H1 (cell line): ENCODE measurements around the gene GLYR1. TPM values are rescaled to one million over a fixed set of nuclear protein-coding genes. Genes with fewer than 3 reads are reported as not detected.

ENCODE experiments used
- EZH2 ChIP-seq: fragments of 200-600 bp; sonication (generic); IDR thresholded peaks from 2 replicates; pipeline ENCODE4 v1.7.1; 2012; ENCODE audit warnings: low read depth, mild to moderate bottlenecking, moderate library complexity, low read length, inconsistent platforms; ENCODE audit not compliant: severe bottlenecking
- JUN ChIP-seq: IDR thresholded peaks from 2 replicates; pipeline ENCODE4 v1.6.1; 2011; ENCODE audit warnings: low read depth, mild to moderate bottlenecking, improper control_type of control experiment, low read length
- JUND ChIP-seq: IDR thresholded peaks from 2 replicates; pipeline ENCODE4 v1.6.1; 2011; ENCODE audit warnings: mild to moderate bottlenecking, improper control_type of control experiment, low read length
- NANOG ChIP-seq: IDR thresholded peaks from 2 replicates; pipeline ENCODE4 v1.6.1; 2011; ENCODE audit warnings: low read length, low read depth, mild to moderate bottlenecking, inconsistent platforms; ENCODE audit not compliant: insufficient read depth, poor library complexity, severe bottlenecking
- SAP30 ChIP-seq: fragments of 300-600 bp; sonication (generic); IDR thresholded peaks from 2 replicates; pipeline ENCODE4 v1.7.1; 2012; ENCODE audit warnings: low read length, moderate library complexity, mild to moderate bottlenecking, inconsistent platforms; ENCODE audit not compliant: insufficient read depth, insufficient replicate concordance
- TBP ChIP-seq: IDR thresholded peaks from 2 replicates; pipeline ENCODE4 v1.6.1; 2011; ENCODE audit warnings: low read depth, low read length, improper control_type of control experiment
- polyA plus RNA-seq, 7 experiments: library from polyadenylated mRNA; depleted of rRNA in 3 of 7; stranded (reverse) in 5 of 7; unstranded in 2 of 7; fragments of >200 nt in 5 of 7; fragments of 200-250 nt in 2 of 7; gene quantifications; 1 replicate in 5 of 7; 2 replicates in 1 of 7; 4 replicates in 1 of 7; pipeline versions ENCODE4 v1.2.1 to v1.2.3, GENCODE V29; 2011 to 2013; ENCODE audit warnings: missing spikeins in 2 of 7, mixed read lengths in 2 of 7
- total RNA-seq: library from RNA; stranded (reverse); fragmentation: NEBNext Ultra II Directional; extraction: Animal tissue kit (Norgen Biotek cat#: 25700); gene quantifications from 2 replicates; pipeline ENCODE4 v1.2.1, GENCODE V29; 2021

Gene GLYR1
- total and polyA plus RNA-seq, 2 of the 8 experiments (the other 6 are each of a cell fraction or from before 2014, with no cell fraction given): 50.2 to 115 TPM

DNA sequence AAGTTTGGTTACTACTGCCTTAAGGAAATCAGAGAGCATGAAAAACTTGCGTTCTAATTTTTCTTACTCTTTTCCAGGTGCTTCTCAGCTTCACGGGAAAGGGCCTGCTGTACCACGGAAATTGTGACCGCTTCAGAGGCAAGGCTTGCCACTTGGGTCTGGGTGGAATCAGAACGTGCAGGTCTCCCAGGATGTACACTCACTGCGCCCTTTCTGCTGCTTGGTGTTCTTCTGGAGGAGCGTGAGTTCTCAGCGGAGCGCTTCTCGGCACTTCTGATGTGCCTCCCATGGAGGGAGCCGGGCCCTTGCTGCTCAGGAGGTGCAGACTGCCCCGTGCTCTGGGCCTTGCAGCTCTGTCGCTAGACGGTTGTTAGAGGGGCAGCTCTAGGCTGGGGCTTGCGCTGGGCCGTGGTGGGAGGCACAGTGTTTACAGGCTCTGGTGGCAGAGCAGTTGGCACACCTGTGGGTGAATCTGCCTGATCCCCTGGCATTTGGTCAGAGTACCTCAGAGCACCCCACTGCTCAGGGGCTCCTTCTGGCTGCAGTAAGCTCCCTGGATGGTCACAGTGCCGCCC, 33.0 kb upstream of the GLYR1 start (continued):
- TF ChIP-seq NANOG (no peak), JUND (no peak), SAP30 (no peak), EZH2 (no peak), JUN (no peak), TBP (no peak)
